ENCODE data around the gene ZNF831.

GRCh38 chr20:59135093-59135492 lies 28.5 kb upstream of the ZNF831 start:
- TF ChIP-seq CTCF (IDR thresholded peaks at IDR 0.05; ENCODE audit: low read length) (no peak), EZH2phosphoT487 (IDR thresholded peaks at IDR 0.05; ENCODE audit: low read length) (no peak), EZH2 (optimal IDR thresholded peaks at IDR 0.05; ENCODE audit: low read depth, low read length) (no peak)
